ENCODE measurements around the gene TAP2.
A peak's percentile ranks its signal among the peaks of the same experiment; 100 is the strongest.

TAP2 gene

DNA sequence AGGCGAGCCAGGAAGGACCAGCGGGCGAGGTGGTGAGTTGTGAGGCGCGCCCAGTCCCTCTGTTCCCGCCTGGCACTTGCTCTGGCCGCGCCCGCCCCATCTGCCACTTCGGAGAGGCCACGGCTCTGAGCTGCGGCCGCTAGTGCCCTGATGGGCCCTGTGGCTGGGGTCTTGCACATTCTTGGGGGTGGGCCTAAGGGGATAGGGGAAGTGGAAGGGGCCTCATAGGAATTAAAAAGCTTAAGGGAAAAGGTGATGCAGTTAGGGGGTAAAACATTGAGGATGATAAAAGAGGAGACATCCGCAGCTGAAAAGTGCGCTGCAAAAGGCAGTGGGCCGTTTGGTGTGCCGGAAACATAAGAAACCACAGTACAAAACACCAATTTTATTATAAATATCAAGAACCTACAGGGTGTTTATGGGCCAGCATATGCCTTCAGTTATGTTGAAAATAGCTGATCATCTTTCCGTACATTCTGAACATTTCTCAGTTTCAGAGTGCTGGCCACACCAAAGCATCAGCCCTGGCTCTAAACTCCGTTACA lies 6.4 kb upstream of the TAP2 start:
- Mint-ChIP-seq H3K4me1 (peaks cover 77% of the 10 kb centered on the region), H3K27ac (peak overlapping the region; percentile 99 to 100), H3K9me3 (no peaks in the 10 kb centered on the region), H3K27me3 (no peaks in the 10 kb centered on the region), H3K4me3 (peak overlapping the region; percentile 93 to 96)
- DNase-seq (no peak), ATAC-seq (peak; percentile 5)

DNA sequence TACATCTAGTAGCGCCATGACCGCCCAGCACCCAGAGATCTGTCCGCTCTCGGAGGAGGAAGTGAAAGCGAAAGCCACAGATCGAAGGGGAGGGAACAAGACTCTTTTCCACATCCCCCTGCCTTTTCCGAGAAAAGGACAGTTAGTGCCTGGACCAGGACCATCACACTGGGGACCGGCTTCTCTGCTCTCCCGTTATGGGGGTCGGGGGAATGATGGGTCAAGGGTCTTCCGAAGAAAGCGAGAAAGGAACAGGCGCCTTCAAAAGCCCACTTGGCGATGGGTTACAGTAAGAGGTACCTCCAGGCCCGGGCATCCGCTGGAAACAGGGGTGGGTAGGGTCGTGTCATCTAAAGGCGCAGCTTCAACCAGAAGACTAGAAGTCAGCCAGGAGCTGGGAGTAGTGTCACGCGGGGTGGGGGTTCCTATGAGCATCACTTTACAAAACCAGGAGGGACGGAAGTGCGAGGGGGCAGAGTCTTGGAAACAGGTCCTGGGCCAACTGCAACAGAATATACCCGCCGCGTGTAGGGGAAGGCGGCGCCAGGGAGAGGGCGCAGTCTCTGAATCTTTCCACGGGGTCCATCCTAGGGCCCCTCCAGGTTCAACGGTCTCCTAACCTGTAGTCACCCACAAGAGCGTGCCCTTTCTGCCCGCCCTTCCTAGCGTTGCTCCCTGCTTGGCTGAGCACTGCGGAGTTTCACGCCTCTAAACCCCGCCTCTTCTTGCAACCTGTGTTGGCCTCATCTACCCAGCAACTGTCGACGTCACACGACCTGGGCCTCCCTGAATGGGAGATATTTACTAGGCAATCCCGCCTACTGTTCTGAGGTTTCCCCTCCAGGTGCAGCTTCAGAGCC lies 5.7 kb upstream of the TAP2 start, which contains the start of gene PSMB8:
Gene PSMB8, minus strand, starts transcription at position 69 of the 860 bp plus-strand sequence. Its CDS starts 51 bp downstream, at position 18.
- Mint-ChIP-seq H3K9me3 (no peaks in the 10 kb centered on the region), H3K4me3 (peak within 1 kb of the TSS; percentile 93 to 96), H3K4me1 (peaks cover 77% of the 10 kb centered on the region), H3K27ac (peak within 1 kb of the TSS; percentile 99 to 100), H3K27me3 (no peaks in the 10 kb centered on the region)
- DNase-seq (peak; percentile 95 to 97), ATAC-seq (peak; percentile 84)

DNA sequence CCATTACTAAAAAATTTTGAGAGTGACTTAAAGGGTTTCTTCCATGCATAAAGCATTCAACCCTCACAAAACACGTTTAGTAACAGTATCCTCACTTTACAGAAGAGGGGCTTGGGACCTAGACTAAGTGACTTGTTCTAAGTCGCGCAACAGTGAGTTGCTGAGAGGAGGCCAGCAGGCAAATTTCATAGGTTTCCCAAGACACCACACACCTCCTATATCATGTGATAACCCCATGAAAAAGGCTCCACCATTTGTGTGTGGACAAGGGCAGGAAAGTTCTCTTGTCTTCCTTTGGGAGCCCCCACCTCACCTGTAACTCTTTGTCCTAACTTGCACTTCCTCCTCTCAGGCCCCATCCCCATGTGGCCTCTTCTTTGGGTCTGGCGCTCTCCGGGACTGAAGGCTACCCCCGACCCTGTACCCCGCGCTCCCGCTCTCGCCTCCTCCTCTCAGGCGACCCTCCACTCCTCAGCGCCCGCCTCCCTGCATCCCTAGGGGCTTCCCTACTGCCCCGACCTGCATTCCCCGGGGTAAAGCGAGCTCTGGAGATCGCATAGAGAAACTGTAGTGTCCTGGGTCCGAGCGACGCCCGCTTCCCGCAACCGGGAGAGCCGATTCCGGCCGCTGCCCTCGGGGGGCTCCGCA lies 4.9 kb upstream of the TAP2 start:
- peak overlapping the region; percentile 99 to 100 for H3K27ac Mint-ChIP-seq
- peaks cover 73% of the 10 kb centered on the region for H3K4me1 Mint-ChIP-seq
- DNase-seq (no peak), ATAC-seq (no peak)
- no peaks in the 10 kb centered on the region for H3K27me3 Mint-ChIP-seq
- H3K9me3 Mint-ChIP-seq: no peaks in the 10 kb centered on the region
- peak overlapping the region; percentile 93 to 96 for H3K4me3 Mint-ChIP-seq

DNA sequence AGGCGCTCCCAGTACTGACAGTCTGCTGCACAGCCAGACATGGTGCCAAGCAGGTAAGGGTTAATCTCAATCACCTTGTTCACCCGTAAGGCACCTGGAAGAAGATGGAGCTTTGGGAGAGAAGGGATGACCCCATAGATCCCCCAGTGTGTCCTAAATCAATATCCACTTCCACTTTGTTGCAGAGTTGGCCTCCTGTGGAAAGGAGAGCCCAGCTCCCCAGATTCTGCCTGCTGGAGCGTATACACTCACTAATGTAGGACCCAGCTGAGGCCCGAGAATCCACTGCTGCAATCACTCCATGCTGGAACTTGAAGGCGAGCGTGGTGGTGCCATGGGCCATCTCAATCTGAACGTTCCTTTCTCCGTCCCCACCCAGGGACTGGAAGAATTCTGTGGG lies 4.2 kb upstream of the TAP2 start:
- no peak for DNase-seq
- peaks cover 65% of the 10 kb centered on the region for H3K4me1 Mint-ChIP-seq
- H3K27me3 Mint-ChIP-seq: no peaks in the 10 kb centered on the region
- peak overlapping the region; percentile 99 to 100 for H3K27ac Mint-ChIP-seq
- ATAC-seq: no peak
- no peaks in the 10 kb centered on the region for H3K9me3 Mint-ChIP-seq
- H3K4me3 Mint-ChIP-seq: peak overlapping the region; percentile 93 to 96

DNA sequence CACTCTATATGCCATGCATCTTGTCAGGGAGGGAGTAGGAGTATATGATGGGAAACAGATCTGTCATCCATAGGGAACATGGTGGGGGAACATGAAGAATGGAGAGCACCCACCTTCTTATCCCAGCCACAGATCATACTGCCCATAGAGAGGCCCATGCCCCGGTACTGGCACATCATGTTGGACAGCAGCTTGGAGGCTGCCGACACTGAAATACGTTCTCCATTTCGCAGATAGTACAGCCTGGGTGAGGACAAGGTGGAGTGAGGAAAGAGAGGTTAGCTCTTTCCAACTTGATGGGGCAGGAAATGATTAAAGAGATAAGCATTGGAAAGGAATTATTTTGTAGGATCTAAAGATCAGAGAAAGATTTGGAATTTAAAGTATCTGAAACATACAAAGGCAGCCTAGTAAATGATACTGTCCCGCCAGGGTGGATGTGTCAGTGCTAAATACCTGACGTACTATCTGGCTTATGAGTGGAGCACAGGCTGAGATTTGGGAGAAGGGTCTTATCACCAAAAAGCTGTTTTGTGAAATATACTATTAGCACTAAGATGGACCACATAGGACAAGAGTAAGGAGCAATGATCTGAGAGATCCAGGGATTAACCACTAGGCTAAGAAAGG lies 3.6 kb upstream of the TAP2 start:
- Mint-ChIP-seq H3K27me3 (no peaks in the 10 kb centered on the region), H3K27ac (peak overlapping the region; percentile 86 to 89), H3K4me3 (peak overlapping the region; percentile 93 to 96), H3K4me1 (peaks cover 64% of the 10 kb centered on the region), H3K9me3 (no peaks in the 10 kb centered on the region)
- ATAC-seq (no peak), DNase-seq (no peak)

- no peaks in the 10 kb centered on the region for H3K9me3 Mint-ChIP-seq
- H3K27me3 Mint-ChIP-seq: no peaks in the 10 kb centered on the region
- H3K27ac Mint-ChIP-seq: peak overlapping the region; percentile 86 to 92
- peaks cover 63% of the 10 kb centered on the region for H3K4me1 Mint-ChIP-seq
- DNase-seq: peak; percentile 51 to 54
- no peak for ATAC-seq
- peak overlapping the region; percentile 93 to 96 for H3K4me3 Mint-ChIP-seq
These were observed 2.2 kb upstream of the TAP2 start for GRCh38 chr6:32840604-32841246.

DNA sequence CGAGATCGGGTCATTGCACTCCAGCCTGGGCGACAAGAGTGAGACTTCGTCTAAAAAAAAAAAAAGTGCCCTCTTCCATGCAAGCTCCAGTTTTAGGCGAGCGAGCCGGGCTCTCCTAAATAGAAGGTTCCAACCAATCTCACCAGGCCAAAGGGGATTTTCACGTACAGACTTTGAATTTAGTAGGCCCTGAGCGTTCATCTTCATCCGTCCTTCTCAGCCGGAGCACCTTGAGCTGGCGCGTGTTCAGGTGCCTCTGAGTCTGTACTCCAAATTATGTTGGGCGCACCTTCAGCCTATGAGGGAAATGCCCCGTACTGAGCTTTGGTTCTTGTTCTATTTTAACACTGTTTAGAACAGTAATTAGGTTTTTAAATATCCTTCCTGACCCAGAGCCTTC lies 817 bp upstream of the TAP2 start:
- Mint-ChIP-seq H3K4me3 (peak overlapping the region in 1 of 2 donors; percentile 4), H3K27me3 (no peaks in the 10 kb centered on the region), H3K4me1 (peaks cover 72% of the 10 kb centered on the region)

GRCh38 chr6:32837651-32838113 lies 857 bp downstream of the TAP2 start:
- Mint-ChIP-seq H3K27me3 (no peaks in the 10 kb centered on the region), H3K27ac (peak overlapping the region; percentile 29 to 94), H3K4me1 (peaks cover 86% of the 10 kb centered on the region), H3K4me3 (peak overlapping the region; percentile 79 to 86), H3K9me3 (no peaks in the 10 kb centered on the region)
- ATAC-seq (no peak), DNase-seq (no peak)

More for the DNA sequence above, 817 bp upstream of the TAP2 start:
- ATAC-seq (no peak), DNase-seq (no peak)
- Mint-ChIP-seq H3K9me3 (no peaks in the 10 kb centered on the region), H3K27ac (peak overlapping the region in 1 of 2 donors; percentile 44)

- Mint-ChIP-seq H3K27ac (peak overlapping the region; percentile 29 to 94), H3K27me3 (no peaks in the 10 kb centered on the region), H3K4me3 (peak overlapping the region; percentile 79 to 86), H3K9me3 (no peaks in the 10 kb centered on the region), H3K4me1 (peaks cover 85% of the 10 kb centered on the region)
- ATAC-seq: no peak
- no peak for DNase-seq
These were observed 1.7 kb downstream of the TAP2 start for GRCh38 chr6:32836873-32837272.

DNA sequence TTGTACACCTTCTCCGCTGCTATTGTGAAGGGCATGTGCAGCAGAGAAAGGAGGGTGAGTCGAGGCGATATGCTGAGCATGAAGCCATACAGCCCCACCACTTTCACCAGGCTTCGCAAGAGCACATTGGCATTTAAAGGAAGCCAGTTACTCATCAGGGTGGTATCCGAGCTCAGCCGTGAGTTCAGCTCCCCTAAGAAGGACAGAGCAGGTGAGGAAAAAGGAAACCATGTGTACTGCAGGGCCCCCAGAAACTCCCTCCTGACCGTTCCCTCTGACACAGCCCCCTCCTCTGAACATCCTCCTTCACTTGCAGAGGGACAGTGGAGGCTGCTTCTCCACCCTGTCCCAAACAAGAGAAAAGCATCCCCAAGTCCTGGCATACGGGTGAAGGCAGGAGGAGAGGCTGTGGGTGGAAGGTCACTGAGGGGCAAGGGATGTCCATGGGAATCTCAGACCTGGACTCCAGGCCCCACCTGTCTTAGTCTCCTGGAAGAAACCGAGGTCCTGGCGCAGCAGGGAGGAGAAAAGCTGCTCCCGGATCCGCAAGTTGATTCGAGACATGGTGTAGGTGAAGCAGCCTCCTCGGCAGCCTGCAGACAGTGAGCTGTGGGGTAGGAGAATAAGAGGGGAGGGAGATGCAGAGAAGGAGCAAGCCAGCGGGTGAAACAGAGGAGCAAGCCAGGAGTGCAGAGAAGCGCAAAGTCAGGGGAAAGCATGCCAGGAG lies 3.2 kb downstream of the TAP2 start:
- peak overlapping the region; percentile 79 to 86 for H3K4me3 Mint-ChIP-seq
- H3K27ac Mint-ChIP-seq: peak overlapping the region; percentile 55 to 77

DNA sequence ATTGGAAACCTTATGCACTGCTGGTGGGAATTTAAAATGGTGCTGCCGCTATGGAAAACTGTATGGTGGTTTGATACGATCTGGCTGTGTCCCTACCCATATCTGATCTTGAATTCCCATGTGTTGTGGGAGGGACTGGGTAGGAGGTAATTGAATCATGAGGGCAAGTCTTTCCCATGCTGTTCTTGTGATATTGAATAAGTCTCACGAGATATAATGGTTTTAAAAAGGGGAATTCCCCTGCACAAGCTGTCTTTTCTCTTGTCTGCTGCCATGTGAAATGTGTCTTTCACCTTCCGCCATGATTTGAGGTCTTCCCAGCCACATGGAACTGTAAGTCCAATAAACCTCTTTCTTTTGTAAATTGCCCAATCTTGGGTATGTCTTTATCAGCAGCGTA lies 4.9 kb downstream of the TAP2 start:
- Mint-ChIP-seq H3K4me3 (peak overlapping the region; percentile 8 to 38), H3K27me3 (no peaks in the 10 kb centered on the region), H3K9me3 (no peaks in the 10 kb centered on the region), H3K27ac (peak overlapping the region; percentile 28 to 57), H3K4me1 (peaks cover 86% of the 10 kb centered on the region)
- ATAC-seq: no peak
- no peak for DNase-seq

More for the DNA sequence above, 3.2 kb downstream of the TAP2 start:
- peaks cover 84% of the 10 kb centered on the region for H3K4me1 Mint-ChIP-seq
- H3K9me3 Mint-ChIP-seq: no peaks in the 10 kb centered on the region
- no peak for ATAC-seq
- H3K27me3 Mint-ChIP-seq: no peaks in the 10 kb centered on the region
- no peak for DNase-seq

DNA sequence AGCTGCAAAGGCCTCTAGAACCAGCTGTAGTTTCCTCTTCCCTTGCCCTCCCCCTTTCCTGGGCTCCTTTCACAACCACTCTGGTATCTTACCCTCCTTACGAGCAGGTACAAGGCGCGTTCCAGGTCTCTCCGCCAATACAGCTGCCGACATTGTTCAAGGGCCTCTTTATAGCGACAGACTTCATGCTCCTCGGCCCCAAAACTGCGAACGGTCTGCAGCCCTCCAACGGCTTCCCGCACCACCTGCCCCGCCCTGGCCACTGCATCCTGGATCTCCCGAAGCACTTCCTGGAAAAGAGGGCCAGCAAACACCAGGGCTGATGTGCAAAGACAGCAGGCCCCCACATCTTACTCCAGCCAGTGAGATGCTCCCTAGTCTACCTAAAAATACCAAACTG lies 6.0 kb downstream of the TAP2 start:
- Mint-ChIP-seq H3K4me1 (peaks cover 93% of the 10 kb centered on the region), H3K4me3 (no peak overlapping the region), H3K27ac (no peak overlapping the region), H3K27me3 (no peaks in the 10 kb centered on the region), H3K9me3 (no peaks in the 10 kb centered on the region)
- no peak for ATAC-seq
- no peak for DNase-seq

- ATAC-seq (no peak), DNase-seq (no peak)
- no peaks in the 10 kb centered on the region for H3K9me3 Mint-ChIP-seq
- H3K27me3 Mint-ChIP-seq: no peaks in the 10 kb centered on the region
- H3K4me1 Mint-ChIP-seq: peaks cover 91% of the 10 kb centered on the region
- H3K4me3 Mint-ChIP-seq: no peak overlapping the region
- H3K27ac Mint-ChIP-seq: peak overlapping the region in 1 of 2 donors; percentile 3
These were observed 7.6 kb downstream of the TAP2 start for GRCh38 chr6:32830936-32831335.

GRCh38 chr6:32830017-32830416 lies 8.5 kb downstream of the TAP2 start:
- ATAC-seq (no peak), DNase-seq (no peak)
- no peaks in the 10 kb centered on the region for H3K9me3 Mint-ChIP-seq
- H3K27ac Mint-ChIP-seq: peak overlapping the region in 1 of 2 donors; percentile 71
- H3K4me3 Mint-ChIP-seq: no peak overlapping the region
- no peaks in the 10 kb centered on the region for H3K27me3 Mint-ChIP-seq
- peaks cover 82% of the 10 kb centered on the region for H3K4me1 Mint-ChIP-seq

All from stimulated activated naive CD8-positive, alpha-beta T cell treated with anti-CD3 and anti-CD28 coated beads, Interleukin-15, amount 100 ng/mL, for 72 hours (primary cell).